Head of caudate nucleus (tissue), 42 donors: Measurements from ENCODE around the gene MCM3.

Source experiments
- DNase-seq, 42 donors: peaks; one replicate each; pipeline versions ENCODE4 v3.0.0 to v3.0.0-alpha.2; 2020 to 2021; ENCODE audit warnings: mixed read lengths in 7 of 42
- intact Hi-C: fragments of 100-400 bp; cut with DNase I; formaldehyde crosslinking; loops from one replicate; pipeline ENCODE4 v1.15.0; 2022

Gene MCM3

DNA sequence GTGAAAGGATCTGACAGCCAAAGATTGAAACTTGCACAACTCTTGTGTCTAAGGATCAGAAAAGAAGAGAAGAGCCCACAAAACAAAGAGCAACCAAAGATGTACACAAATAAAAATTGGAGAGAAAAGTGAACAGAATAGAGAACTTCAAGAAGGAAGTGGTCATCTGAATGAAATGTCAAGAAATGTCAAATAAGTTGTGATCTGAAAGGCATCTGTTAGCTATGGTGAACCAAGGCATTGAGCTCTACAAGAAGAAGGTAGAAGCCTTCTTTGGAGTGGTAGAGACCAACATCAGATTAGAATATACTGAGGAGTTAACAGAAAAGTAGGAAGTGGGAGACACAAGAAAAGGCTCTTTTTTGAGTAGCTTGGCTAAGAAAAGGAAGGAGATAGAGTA, 68.8 kb downstream of the MCM3 start:
- intact Hi-C loops: no loop called here

More for the DNA sequence above, 68.8 kb downstream of the MCM3 start:
- DNase-seq: no peak
